OCI-LY3 (cell line): ENCODE results near the gene KCNJ11.

Source experiments
- H2AFZ ChIP-seq: fragments of 200-600, 300-600 bp; shearing (Covaris generic); 2 replicates; pipeline ENCODE4 v1.6.0; 2014; ENCODE audit warnings: antibody characterized with exemption, low read depth, low read length
- H3K27ac ChIP-seq: fragments of 200-600, 300-600 bp; sonication (generic); 2 replicates; pipeline ENCODE4 v1.5.1; 2014; ENCODE audit warnings: mild to moderate bottlenecking, low read length, moderate library complexity, mixed read lengths
- H3K27me3 ChIP-seq: fragments of 200-600, 300-600 bp; sonication (generic); 2 replicates; pipeline ENCODE4 v1.6.1; 2014; ENCODE audit warnings: low read depth, low read length, mixed read lengths
- H3K36me3 ChIP-seq: fragments of 200-600, 300-600 bp; sonication (generic); replicated peaks from 2 replicates; pipeline ENCODE3; 2014; ENCODE audit warnings: low read depth, low read length, mixed read lengths
- H3K4me1 ChIP-seq: fragments of 300-600, 200-600 bp; sonication (generic); 2 replicates; pipeline ENCODE4 v1.6.1; 2014; ENCODE audit warnings: low read length, mixed read lengths
- H3K4me2 ChIP-seq: fragments of 200-600, 300-600 bp; sonication (generic); 2 replicates; pipeline ENCODE4 v1.6.1; 2014; ENCODE audit warnings: low read length, mixed read lengths
- H3K4me3 ChIP-seq: fragments of 300-600, 200-600 bp; sonication (generic); 2 replicates; pipeline ENCODE4 v1.5.1; 2014; ENCODE audit warnings: antibody characterized with exemption, mild to moderate bottlenecking, low read length, moderate library complexity
- H3K79me2 ChIP-seq: fragments of 300-600, 200-600 bp; shearing (Covaris generic); 2 replicates; pipeline ENCODE4 v1.6.1; 2014; ENCODE audit warnings: mild to moderate bottlenecking, low read length, mixed read lengths
- H3K9ac ChIP-seq: fragments of 300-600, 200-600 bp; shearing (Covaris generic); 2 replicates; pipeline ENCODE4 v1.6.0; 2014; ENCODE audit warnings: mild to moderate bottlenecking, low read length, moderate library complexity
- H3K9me3 ChIP-seq: fragments of 200-600, 300-600 bp; shearing (Covaris generic); 2 replicates; pipeline ENCODE4 v1.6.1; 2014; ENCODE audit warnings: low read length, mixed read lengths; ENCODE audit not compliant: insufficient read depth
- H4K20me1 ChIP-seq: fragments of 200-600, 300-600 bp; sonication (generic); 2 replicates; pipeline ENCODE4 v1.6.1; 2016; ENCODE audit warnings: low read length, mixed read lengths; ENCODE audit not compliant: insufficient read depth
- CTCF ChIP-seq: fragments of 200-600, 300-600 bp; sonication (generic); IDR thresholded peaks from 2 replicates; pipeline ENCODE4 v1.5.1; 2014; ENCODE audit warnings: antibody characterized with exemption, low read length, low read depth
- EZH2phosphoT487 ChIP-seq: fragments of 200-600 bp; shearing (Covaris generic); IDR thresholded peaks from 2 replicates; pipeline ENCODE4 v1.6.1; 2018; ENCODE audit warnings: antibody characterized with exemption, mixed run types, low read depth

KCNJ11 gene

GRCh38 chr11:17401316-17401715, 12.9 kb upstream of the KCNJ11 start:
- H3K27ac ChIP-seq: no peak overlapping the region
- no peaks in the 10 kb centered on the region for H3K79me2 ChIP-seq
- peak overlapping the region; percentile 82; the same call in 1 of the 2 replicates for H2AFZ ChIP-seq
- H3K9me3 ChIP-seq: no peaks in the 10 kb centered on the region
- peaks cover 26% of the 10 kb centered on the region for H3K4me1 ChIP-seq
- H3K9ac ChIP-seq: no peak overlapping the region
- no peaks in the 10 kb centered on the region for H4K20me1 ChIP-seq
- no peak overlapping the region for H3K4me2 ChIP-seq
- H3K36me3 ChIP-seq: no peaks in the 10 kb centered on the region
- no peak overlapping the region for H3K4me3 ChIP-seq
- TF ChIP-seq CTCF: no peak
- no peak for TF ChIP-seq EZH2phosphoT487
- H3K27me3 ChIP-seq: no peaks in the 10 kb centered on the region

DNA sequence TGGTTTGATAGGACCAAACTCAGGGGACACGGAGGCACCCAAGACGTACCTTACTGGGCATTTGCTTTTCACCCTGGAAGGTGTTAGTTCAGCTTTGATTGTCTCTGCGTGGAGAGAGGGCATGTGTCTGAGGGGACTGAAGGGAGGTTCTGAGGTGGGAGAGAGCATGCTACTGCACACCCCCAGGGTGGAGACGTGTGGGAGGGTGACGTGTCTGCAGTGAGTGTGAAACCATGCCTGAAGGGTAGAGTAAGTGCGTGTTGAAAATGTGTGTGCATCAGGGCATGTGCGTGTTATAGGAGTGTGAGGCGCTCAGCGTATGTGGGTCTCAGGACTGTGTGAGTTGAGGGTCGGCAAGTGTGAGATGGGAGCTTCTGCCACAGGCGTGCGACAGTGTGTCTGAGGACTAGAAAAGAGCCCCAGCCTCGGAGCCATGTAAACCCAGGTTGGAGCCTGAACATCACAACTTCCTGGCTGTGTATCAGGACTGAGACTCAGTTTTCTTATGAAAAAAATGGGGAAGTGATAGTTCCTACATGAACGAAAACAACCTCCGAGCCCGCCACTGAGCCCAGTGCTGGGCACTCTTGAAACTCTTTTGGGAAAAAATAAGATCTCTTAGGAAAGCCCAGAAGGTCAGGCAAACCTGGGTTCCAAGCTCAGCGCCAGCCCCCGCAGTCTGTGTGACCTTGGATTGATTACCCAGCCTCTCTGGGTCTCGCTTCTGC, 11.8 kb upstream of the KCNJ11 start:
- Histone ChIP-seq H4K20me1 (no peaks in the 10 kb centered on the region), H3K4me3 (peak overlapping the region; percentile 56), H3K27ac (peak overlapping the region; percentile 15; the same call in 1 of the 2 replicates), H3K4me2 (peak overlapping the region; percentile 69), H3K27me3 (no peaks in the 10 kb centered on the region), H3K9ac (peak overlapping the region; percentile 11; the same call in 1 of the 2 replicates), H3K9me3 (no peaks in the 10 kb centered on the region), H3K79me2 (no peaks in the 10 kb centered on the region), H2AFZ (peak overlapping the region; percentile 82), H3K36me3 (no peaks in the 10 kb centered on the region), H3K4me1 (peaks cover 17% of the 10 kb centered on the region)
- TF ChIP-seq EZH2phosphoT487 (no peak), CTCF (no peak)

DNA sequence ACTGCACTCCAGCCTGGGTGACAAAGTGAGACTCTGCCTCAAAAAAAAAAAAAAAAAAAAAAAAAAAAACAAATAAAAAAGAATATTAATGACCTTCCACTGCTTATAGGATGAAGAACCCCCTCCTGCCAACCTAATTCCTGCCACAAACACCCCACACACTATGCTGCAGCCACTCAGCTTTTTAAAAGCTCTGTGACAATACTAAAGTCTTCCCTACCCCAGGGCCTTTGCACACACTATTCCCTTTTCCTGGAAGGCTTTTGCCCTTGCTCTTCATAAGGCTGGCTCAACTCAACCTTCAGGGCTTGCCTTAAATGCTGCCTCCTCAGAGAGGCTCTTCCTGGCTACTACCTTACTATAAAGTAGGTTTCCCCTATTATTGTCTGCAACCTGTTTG, 10.8 kb upstream of the KCNJ11 start:
- no peaks in the 10 kb centered on the region for H3K36me3 ChIP-seq
- H3K4me3 ChIP-seq: no peak overlapping the region
- H2AFZ ChIP-seq: no peak overlapping the region
- H3K27ac ChIP-seq: no peak overlapping the region
- H3K9ac ChIP-seq: no peak overlapping the region
- no peaks in the 10 kb centered on the region for H3K9me3 ChIP-seq
- no peak overlapping the region for H3K4me2 ChIP-seq
- peaks cover 17% of the 10 kb centered on the region for H3K4me1 ChIP-seq
- TF ChIP-seq CTCF: no peak
- no peak for TF ChIP-seq EZH2phosphoT487
- no peaks in the 10 kb centered on the region for H3K27me3 ChIP-seq
- no peaks in the 10 kb centered on the region for H3K79me2 ChIP-seq
- no peaks in the 10 kb centered on the region for H4K20me1 ChIP-seq

GRCh38 chr11:17397311-17398002, 9.0 kb upstream of the KCNJ11 start:
- no peak overlapping the region for H3K9ac ChIP-seq
- no peak overlapping the region for H2AFZ ChIP-seq
- no peaks in the 10 kb centered on the region for H4K20me1 ChIP-seq
- H3K36me3 ChIP-seq: no peaks in the 10 kb centered on the region
- no peaks in the 10 kb centered on the region for H3K79me2 ChIP-seq
- H3K4me3 ChIP-seq: no peak overlapping the region
- TF ChIP-seq CTCF (no peak), EZH2phosphoT487 (no peak)
- no peaks in the 10 kb centered on the region for H3K9me3 ChIP-seq
- H3K4me1 ChIP-seq: peaks cover 17% of the 10 kb centered on the region
- H3K4me2 ChIP-seq: no peak overlapping the region
- H3K27ac ChIP-seq: no peak overlapping the region
- H3K27me3 ChIP-seq: no peaks in the 10 kb centered on the region
